ENCODE measurements around the gene SOWAHD. TPM values are rescaled to one million over a fixed set of nuclear protein-coding genes. Genes with fewer than 3 reads are reported as not detected.

SOWAHD gene
- polyA plus RNA-seq, 1 donor, result 0.38 TPM

Other genes with a start within 250 kb of the SOWAHD start
- gene STEEP1, start 193.2 kb upstream of the SOWAHD start, polyA plus RNA-seq (ENCODE audit: insufficient read length), result 36.9 TPM
- gene UBE2A, start 184.0 kb upstream of the SOWAHD start, polyA plus RNA-seq (ENCODE audit: insufficient read length), result 104 TPM
- 16.6 TPM for gene NKRF, start 152.2 kb upstream of the SOWAHD start, polyA plus RNA-seq (ENCODE audit: insufficient read length)
- gene SEPTIN6, start 65.4 kb upstream of the SOWAHD start, polyA plus RNA-seq (ENCODE audit: insufficient read length), result 81.2 TPM
- 2,143 TPM for gene RPL39, start 33.0 kb downstream of the SOWAHD start, polyA plus RNA-seq (ENCODE audit: insufficient read length)
- 41.7 TPM for gene UPF3B, start 94.4 kb downstream of the SOWAHD start, polyA plus RNA-seq (ENCODE audit: insufficient read length)
- gene RNF113A, start 113.1 kb downstream of the SOWAHD start, polyA plus RNA-seq (ENCODE audit: insufficient read length), result 10.9 TPM
- 127 TPM for gene NDUFA1, start 113.2 kb downstream of the SOWAHD start, polyA plus RNA-seq (ENCODE audit: insufficient read length)
- 0.55 TPM for gene AKAP14, start 137.3 kb downstream of the SOWAHD start, polyA plus RNA-seq (ENCODE audit: insufficient read length)
- gene NKAP, start 185.2 kb downstream of the SOWAHD start, polyA plus RNA-seq (ENCODE audit: insufficient read length), result 17.0 TPM